Activated CD8-positive, alpha-beta memory T cell treated with anti-CD3 and anti-CD28 coated beads, Interleukin-2, amount 10 ng/mL, durations not matched to agents 7 days and 5 days (primary cell): Measurements from ENCODE around the gene MFAP3. TPM values are rescaled to one million over a fixed set of nuclear protein-coding genes. Genes with fewer than 3 reads are reported as not detected.

ENCODE experiments used
- ATAC-seq: fragments of 150-1000 bp; cut with Tn5 transposase; one replicate; pipeline ENCODE4 v1.10.0; 2021; ENCODE audit warnings: moderate library complexity
- CTCF ChIA-PET: fragments of 350-600 bp; sonication (Branson Sonifier 250); formaldehyde crosslinking; loops from one replicate; lab custom pipeline; 2021; ENCODE audit warnings: antibody characterized with exemption; lab: Charles Lee
- DNase-seq: peaks from one replicate; pipeline ENCODE4 v3.0.0-alpha.2; 2020
- H3K27ac Mint-ChIP-seq: one replicate; pipeline ENCODE4 v1.8.0; 2021; ENCODE audit warnings: mild to moderate bottlenecking, mixed read lengths
- H3K27me3 Mint-ChIP-seq: one replicate; pipeline ENCODE4 v1.8.0; 2021; ENCODE audit warnings: mixed read lengths
- H3K36me3 Mint-ChIP-seq: one replicate; pipeline ENCODE4 v1.8.0; 2021; ENCODE audit warnings: mild to moderate bottlenecking, mixed read lengths
- H3K4me1 Mint-ChIP-seq: one replicate; pipeline ENCODE4 v1.8.0; 2021; ENCODE audit warnings: mixed read lengths
- H3K4me3 Mint-ChIP-seq: one replicate; pipeline ENCODE4 v1.8.0; 2021; ENCODE audit warnings: mild to moderate bottlenecking, moderate library complexity, mixed read lengths
- H3K9me3 Mint-ChIP-seq: one replicate; pipeline ENCODE4 v1.8.0; 2022; ENCODE audit warnings: low read depth, mixed read lengths
- total RNA-seq, 2 experiments: library from RNA; stranded (reverse); gene quantifications; one replicate each; pipeline ENCODE4 v1.2.3, GENCODE V29; 2021

The MFAP3 gene
- total RNA-seq, 2 experiments from 2014 or later = 23.3 to 26.1 TPM

DNA sequence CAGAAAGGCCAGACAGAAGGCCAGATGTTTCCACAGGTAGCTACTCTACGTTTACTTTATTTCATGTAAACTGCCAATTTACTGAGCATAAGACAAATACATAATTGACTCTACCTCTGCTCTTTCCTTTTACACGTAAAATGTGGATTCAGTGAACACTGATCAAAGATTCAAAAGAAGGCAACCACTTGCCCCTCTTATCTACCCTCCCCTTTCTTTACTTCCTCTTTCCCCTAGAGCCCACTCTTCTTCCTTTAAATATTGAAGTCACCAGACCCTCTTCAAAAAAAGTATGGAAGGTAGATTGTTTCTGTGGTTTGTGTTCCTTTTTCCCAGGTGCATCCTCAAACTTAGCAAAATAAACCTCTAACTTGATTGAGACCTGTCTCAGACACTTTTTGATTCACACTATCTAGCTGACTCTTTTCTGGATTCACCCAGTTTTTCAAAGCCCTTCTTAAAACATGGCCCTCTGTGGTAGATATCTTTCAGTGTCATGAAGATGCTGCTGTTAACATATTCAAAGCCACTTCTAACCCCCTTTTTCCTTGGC lies 6.8 kb upstream of the MFAP3 start:
- Mint-ChIP-seq H3K9me3 (no peaks in the 10 kb centered on the region), H3K27ac (no peak overlapping the region), H3K27me3 (no peaks in the 10 kb centered on the region), H3K4me3 (no peak overlapping the region), H3K4me1 (peaks cover 6% of the 10 kb centered on the region), H3K36me3 (peaks cover 17% of the 10 kb centered on the region)
- DNase-seq (no peak), ATAC-seq (no peak)
- CTCF ChIA-PET = no interaction called here

DNA sequence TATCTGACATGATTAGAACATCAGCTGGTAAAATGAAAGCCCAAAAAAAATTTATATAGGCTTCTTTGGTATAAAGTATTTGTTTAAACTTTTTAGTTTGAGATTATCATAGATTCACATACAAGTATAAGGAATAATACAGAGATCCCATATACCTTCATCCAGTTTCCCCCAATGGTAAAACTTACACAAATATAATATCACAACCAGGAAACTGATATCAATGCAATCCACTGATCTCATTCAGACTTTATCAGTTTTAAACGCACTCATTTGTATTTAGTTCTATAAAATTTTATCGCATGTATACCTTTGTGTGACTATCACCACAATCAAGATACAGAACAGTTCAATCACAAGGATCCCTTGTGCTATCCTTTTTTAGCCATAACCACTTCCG lies 3.8 kb upstream of the MFAP3 start:
- no peaks in the 10 kb centered on the region for H3K9me3 Mint-ChIP-seq
- DNase-seq = no peak
- CTCF ChIA-PET = interaction anchor here (1.4 to 1.8 kb wide), 2 partner anchors 8 to 38 kb away, joined by 3 to 6 read pairs; no protein-coding TSS in a partner anchor
- peaks cover 16% of the 10 kb centered on the region for H3K36me3 Mint-ChIP-seq
- peaks cover 27% of the 10 kb centered on the region for H3K4me1 Mint-ChIP-seq
- no peaks in the 10 kb centered on the region for H3K27me3 Mint-ChIP-seq
- no peak overlapping the region for H3K27ac Mint-ChIP-seq
- H3K4me3 Mint-ChIP-seq = no peak overlapping the region
- ATAC-seq = no peak

DNA sequence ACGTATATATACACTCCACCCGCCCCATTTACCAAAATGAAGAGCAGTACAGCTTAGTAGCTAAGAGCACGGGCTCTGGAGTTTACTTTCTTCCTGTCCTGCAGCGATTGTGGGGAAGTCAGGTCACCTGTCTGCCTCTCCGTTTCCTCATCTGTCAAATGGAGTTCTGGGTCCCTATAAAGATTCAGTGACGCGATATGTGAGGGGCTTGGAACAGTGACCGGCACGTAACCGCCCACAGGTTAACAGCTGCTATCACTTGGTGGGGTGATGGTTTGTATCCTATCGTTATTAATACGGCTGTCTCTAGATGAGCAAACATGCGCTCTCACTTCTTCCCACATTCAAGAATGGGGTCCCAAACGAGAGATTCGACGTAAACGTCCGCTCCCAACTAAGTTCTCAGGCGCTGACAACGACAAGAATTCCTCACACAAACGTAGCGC lies 483 bp upstream of the MFAP3 start:
- Mint-ChIP-seq H3K36me3 (peaks cover 8% of the 10 kb centered on the region), H3K9me3 (no peaks in the 10 kb centered on the region), H3K4me1 (peaks cover 46% of the 10 kb centered on the region), H3K4me3 (peak overlapping the region; percentile 93), H3K27me3 (no peaks in the 10 kb centered on the region), H3K27ac (peak overlapping the region; percentile 93)
- DNase-seq = peak; percentile 68
- CTCF ChIA-PET = interaction anchor here (0.8 to 3.1 kb wide), 9 partner anchors 10 to 367 kb away, joined by 3 to 13 read pairs (median 5); partner anchors contain the start of gene GALNT10
- ATAC-seq = peak; percentile 46

DNA sequence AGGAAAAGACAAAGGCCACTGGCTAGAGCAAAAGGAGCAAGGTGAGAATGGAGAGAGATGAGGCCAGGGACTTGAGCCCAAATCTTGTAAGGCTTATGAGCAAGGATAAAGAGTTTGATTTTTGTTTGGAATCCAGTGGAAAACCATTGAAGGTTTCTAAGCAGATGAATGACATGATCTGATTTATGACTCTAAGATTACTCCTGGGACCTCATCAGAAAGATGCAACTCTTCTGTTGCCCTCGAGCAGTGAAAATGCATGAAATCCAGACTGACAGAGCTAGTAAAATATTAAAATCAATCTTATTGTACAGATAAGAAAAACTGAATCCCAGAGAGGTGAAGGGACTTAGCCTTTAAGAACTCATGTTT lies 677 bp downstream of the MFAP3 start:
- no peaks in the 10 kb centered on the region for H3K9me3 Mint-ChIP-seq
- H3K4me1 Mint-ChIP-seq = peaks cover 52% of the 10 kb centered on the region
- ATAC-seq = no peak
- peak overlapping the region; percentile 93 for H3K27ac Mint-ChIP-seq
- peaks cover 8% of the 10 kb centered on the region for H3K36me3 Mint-ChIP-seq
- H3K4me3 Mint-ChIP-seq = peak overlapping the region; percentile 93
- CTCF ChIA-PET = interaction anchor here (0.6 to 3.1 kb wide), 10 partner anchors 9 to 366 kb away, joined by 3 to 13 read pairs (median 4); partner anchors contain the start of gene GALNT10
- no peaks in the 10 kb centered on the region for H3K27me3 Mint-ChIP-seq
- no peak for DNase-seq

DNA sequence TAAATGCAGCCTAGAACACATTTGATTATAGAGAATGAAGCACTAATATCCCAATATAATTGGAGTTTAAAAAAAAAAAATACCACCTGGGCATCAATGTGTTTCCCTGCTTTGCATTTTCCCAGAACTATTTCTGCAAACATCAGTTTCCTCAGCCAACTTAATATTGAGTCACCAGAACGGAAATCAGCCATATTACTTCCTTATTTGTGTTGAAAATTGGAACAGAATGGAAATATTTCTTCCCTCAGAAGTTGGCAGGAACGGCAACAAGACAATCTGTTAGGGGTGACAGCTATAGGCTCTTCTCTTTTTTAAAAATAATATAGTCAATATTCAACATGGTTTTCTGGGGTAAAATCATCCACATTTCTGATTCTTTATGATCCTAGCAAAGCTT lies 4.0 kb downstream of the MFAP3 start:
- no peak overlapping the region for H3K27ac Mint-ChIP-seq
- CTCF ChIA-PET = interaction anchor here (1.4 kb wide), 1 partner anchor 30 kb away, joined by 6 read pairs; no protein-coding TSS in a partner anchor
- H3K9me3 Mint-ChIP-seq = no peaks in the 10 kb centered on the region
- no peaks in the 10 kb centered on the region for H3K27me3 Mint-ChIP-seq
- ATAC-seq (no peak), DNase-seq (no peak)
- peaks cover 14% of the 10 kb centered on the region for H3K36me3 Mint-ChIP-seq
- no peak overlapping the region for H3K4me3 Mint-ChIP-seq
- peaks cover 59% of the 10 kb centered on the region for H3K4me1 Mint-ChIP-seq

DNA sequence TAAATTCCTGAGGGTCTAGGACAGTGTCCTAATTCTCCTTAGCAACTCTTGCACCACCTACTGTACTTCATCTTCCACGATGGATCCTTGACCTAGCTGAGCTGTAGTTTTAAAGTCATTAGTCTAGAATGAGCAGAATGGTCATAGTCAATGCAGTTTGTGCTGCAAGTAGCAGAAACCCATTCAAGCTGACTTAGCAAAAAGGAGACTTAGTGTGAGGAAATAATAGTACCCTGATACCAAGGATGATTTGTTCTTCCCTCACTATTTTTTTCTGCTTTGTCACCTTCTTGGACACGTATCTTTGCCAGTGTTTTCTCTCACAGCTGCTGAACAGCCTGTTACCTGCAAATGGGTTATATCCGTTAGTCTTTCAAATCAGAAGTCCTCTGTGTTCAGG lies 5.3 kb downstream of the MFAP3 start:
- Mint-ChIP-seq H3K27me3 (no peaks in the 10 kb centered on the region), H3K27ac (no peak overlapping the region), H3K4me1 (peaks cover 61% of the 10 kb centered on the region), H3K4me3 (no peak overlapping the region), H3K36me3 (peaks cover 12% of the 10 kb centered on the region), H3K9me3 (no peaks in the 10 kb centered on the region)
- DNase-seq (no peak), ATAC-seq (no peak)
- CTCF ChIA-PET = interaction anchor here (2.2 kb wide), 1 partner anchor 32 kb away, joined by 6 read pairs; no protein-coding TSS in a partner anchor

DNA sequence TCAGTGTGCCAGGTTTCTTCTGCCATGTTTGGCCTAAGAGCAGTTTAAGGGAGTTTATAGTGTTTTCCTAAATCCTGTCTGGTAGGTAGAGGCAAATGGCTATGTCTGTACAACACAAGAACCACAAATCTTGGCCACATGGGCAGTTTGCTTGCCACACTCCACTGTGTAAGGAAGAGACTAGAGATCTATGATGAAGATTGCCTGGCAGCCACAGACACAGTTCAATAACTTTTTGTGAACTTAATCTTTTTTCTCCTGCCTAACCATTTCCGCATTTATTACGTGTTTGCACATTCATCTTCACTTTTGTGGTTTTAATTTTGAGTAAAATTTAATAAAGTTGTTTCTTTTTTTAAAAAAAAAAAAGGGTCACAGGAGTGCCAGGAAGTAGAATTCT lies 5.8 kb downstream of the MFAP3 start:
- no peak overlapping the region for H3K27ac Mint-ChIP-seq
- ATAC-seq = no peak
- CTCF ChIA-PET = interaction anchor here (2.2 kb wide), 1 partner anchor 32 kb away, joined by 6 read pairs; no protein-coding TSS in a partner anchor
- no peak for DNase-seq
- H3K4me3 Mint-ChIP-seq = no peak overlapping the region
- H3K36me3 Mint-ChIP-seq = peaks cover 12% of the 10 kb centered on the region
- peaks cover 56% of the 10 kb centered on the region for H3K4me1 Mint-ChIP-seq
- no peaks in the 10 kb centered on the region for H3K27me3 Mint-ChIP-seq
- no peaks in the 10 kb centered on the region for H3K9me3 Mint-ChIP-seq

DNA sequence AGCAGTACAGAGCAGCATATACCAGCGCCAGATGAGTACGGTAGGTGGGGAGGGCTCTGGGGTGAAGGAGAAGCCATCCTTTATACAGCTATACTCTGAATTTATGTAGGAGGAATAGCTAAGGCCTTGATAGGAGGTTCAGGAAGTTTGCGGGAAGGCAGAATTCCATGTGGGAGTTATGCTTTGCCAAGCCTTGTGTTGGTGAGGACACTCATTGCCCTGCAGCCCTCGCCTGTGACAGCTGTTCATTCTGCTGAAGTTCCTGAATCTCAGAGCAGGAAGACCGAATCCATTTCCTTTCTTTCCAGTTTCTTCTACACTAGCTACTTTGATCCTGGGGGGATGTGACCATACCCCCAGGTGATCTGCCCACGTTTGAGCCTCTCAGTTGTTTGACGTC lies 7.7 kb downstream of the MFAP3 start:
- Mint-ChIP-seq H3K4me1 (peaks cover 45% of the 10 kb centered on the region), H3K4me3 (no peak overlapping the region), H3K27ac (peak overlapping the region; percentile 82), H3K9me3 (no peaks in the 10 kb centered on the region), H3K36me3 (peaks cover 24% of the 10 kb centered on the region), H3K27me3 (no peaks in the 10 kb centered on the region)
- ATAC-seq = no peak
- DNase-seq = no peak
- CTCF ChIA-PET = interaction anchor here (1.5 to 2.1 kb wide), 2 partner anchors 26 to 29 kb away, joined by 4 to 11 read pairs; no protein-coding TSS in a partner anchor

DNA sequence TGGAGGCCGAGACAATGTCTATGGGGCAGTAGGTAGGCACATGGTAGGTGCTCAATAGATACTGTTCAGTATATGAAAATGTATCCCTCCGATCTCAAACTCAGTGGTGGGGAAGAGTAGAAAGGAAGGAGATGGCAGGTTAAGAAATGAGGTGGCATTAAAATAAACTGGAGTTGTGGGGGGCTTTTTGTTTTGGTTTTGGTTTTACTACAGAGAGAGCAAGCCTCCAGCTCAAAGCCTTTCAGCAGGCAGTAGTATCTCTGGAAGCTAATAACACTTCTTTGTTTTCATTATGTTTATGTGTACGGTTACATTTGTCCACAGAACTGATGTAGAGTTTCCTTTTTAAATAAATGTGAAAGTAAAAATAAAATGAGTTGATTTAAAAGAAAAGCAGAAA lies 8.6 kb downstream of the MFAP3 start:
- Mint-ChIP-seq H3K36me3 (peaks cover 28% of the 10 kb centered on the region), H3K4me3 (peak overlapping the region; percentile 60)
- CTCF ChIA-PET = interaction anchor here (1.1 to 2.3 kb wide), 4 partner anchors 9 to 28 kb away, joined by 3 to 13 read pairs (median 8); partner anchors contain the start of genes FAM114A2 and MFAP3

DNA sequence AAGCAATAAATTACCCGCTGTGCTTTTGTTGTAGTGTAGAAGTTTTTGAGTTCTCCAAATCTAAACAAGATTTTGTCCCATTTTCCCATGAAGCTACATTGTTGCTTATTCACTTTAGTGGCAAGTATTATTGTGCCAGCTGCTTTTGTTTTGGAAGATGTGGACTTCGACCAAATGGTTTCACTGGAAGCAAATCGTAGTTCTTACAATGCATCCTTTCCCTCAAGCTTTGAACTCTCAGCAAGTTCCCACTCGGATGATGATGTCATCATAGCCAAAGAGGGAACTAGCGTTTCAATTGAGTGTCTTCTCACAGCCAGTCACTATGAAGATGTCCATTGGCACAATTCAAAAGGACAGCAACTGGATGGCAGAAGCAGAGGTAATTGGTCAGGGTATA lies 10.9 kb downstream of the MFAP3 start:
- DNase-seq (no peak), ATAC-seq (no peak)
- H3K9me3 Mint-ChIP-seq = no peaks in the 10 kb centered on the region
- no peaks in the 10 kb centered on the region for H3K27me3 Mint-ChIP-seq
- CTCF ChIA-PET = interaction anchor here (0.8 to 1.1 kb wide), 2 partner anchors 9 to 356 kb away, joined by 3 read pairs; no protein-coding TSS in a partner anchor
- peaks cover 32% of the 10 kb centered on the region for H3K4me1 Mint-ChIP-seq
- peaks cover 47% of the 10 kb centered on the region for H3K36me3 Mint-ChIP-seq
- no peak overlapping the region for H3K27ac Mint-ChIP-seq
- no peak overlapping the region for H3K4me3 Mint-ChIP-seq

More for the DNA sequence above, 8.6 kb downstream of the MFAP3 start:
- peak overlapping the region; percentile 82 for H3K27ac Mint-ChIP-seq
- DNase-seq = no peak
- H3K27me3 Mint-ChIP-seq = no peaks in the 10 kb centered on the region
- H3K9me3 Mint-ChIP-seq = no peaks in the 10 kb centered on the region
- ATAC-seq = peak; percentile 83
- H3K4me1 Mint-ChIP-seq = peaks cover 40% of the 10 kb centered on the region

DNA sequence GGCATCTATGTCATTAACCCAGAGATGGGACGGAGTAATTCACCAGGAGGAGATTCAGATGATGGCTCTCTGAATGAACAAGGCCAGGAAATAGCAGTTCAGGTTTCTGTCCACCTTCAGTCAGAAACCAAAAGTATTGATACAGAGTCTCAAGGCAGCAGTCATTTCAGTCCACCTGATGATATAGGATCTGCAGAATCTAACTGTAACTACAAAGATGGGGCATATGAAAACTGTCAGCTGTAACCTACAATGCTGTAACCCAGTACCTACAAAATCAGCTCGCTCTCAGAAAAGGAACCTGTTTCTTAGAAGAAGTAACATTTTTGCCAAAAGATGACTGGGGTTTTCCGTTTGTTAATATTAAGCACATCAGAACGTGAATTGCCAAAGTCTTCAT lies 14.7 kb downstream of the MFAP3 start:
- Mint-ChIP-seq H3K27ac (no peak overlapping the region), H3K36me3 (peaks cover 47% of the 10 kb centered on the region), H3K27me3 (no peaks in the 10 kb centered on the region), H3K9me3 (no peaks in the 10 kb centered on the region), H3K4me3 (no peak overlapping the region), H3K4me1 (peaks cover 18% of the 10 kb centered on the region)
- CTCF ChIA-PET = no interaction called here
- ATAC-seq = no peak
- DNase-seq = no peak

DNA sequence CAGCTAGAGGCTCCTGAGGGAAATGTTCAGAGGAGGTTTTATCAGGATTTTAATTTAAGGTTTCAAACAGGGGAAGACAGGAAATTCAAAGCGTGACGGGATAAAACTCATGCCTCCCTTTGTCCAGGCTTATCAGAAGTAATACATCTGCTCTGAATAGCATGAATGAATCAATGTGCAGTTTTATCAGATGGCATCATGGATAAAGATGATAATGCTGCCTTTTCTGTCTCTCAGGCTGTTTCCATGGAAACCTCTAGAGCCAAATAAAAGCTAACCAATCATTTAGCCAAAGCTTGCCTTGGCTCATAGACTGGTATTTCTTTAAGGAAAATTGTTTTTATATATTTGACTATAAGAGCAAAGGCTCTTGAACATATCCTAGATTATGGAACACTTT lies 16.4 kb downstream of the MFAP3 start:
- Mint-ChIP-seq H3K9me3 (no peaks in the 10 kb centered on the region), H3K4me3 (no peak overlapping the region), H3K4me1 (peaks cover 25% of the 10 kb centered on the region), H3K36me3 (peaks cover 40% of the 10 kb centered on the region), H3K27ac (no peak overlapping the region), H3K27me3 (no peaks in the 10 kb centered on the region)
- DNase-seq = no peak
- no peak for ATAC-seq
- CTCF ChIA-PET = interaction anchor here (1.6 kb wide), 2 partner anchors 17 to 349 kb away, joined by 3 to 4 read pairs; no protein-coding TSS in a partner anchor

DNA sequence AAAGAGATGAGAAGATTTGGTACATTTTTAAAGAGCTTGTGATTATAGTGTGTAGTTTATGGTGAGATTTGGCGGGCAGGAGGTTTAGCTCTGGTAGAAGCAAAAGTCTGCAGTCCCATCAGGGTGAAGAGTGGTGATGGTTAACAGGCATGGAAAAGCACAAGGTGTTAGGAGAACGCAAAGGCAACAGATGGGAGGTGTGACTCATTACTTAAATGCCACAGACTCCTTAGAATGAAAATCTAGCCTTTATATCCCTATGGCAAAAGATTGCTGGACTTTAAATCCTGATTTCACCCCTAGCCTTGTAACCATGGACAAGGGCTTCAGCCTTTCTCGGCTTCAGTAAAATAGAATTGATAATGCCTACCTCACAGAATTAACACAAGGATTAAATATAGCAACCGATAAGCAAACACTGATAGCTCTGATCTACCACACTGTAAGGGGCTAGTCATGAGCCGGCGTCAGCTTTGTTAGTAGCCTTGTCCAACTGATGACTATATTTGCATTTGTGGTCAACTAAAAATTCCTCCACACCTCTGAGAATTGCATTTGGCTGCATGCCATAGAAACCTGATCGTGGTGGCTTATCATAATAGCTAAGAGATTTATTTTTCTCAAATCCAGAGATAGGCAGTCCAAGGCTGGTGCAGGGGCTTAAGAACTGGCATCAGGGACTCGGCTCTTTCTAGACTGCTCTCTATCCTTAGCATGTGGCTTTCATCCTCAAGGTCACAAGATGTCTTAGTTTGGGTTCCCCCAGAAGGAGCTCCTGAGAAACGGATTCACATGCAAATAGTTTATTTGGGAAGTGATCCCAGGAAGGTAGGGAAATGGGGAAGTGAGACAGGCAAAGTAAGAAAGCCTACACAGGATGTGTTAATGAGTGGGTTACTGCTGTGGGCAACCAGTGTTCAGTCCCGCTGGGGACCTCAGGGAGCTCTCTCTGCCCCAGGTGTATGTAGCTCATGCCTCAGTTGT lies 19.6 kb downstream of the MFAP3 start:
- peak; percentile 57 for ATAC-seq
- CTCF ChIA-PET = interaction anchor here (0.9 to 3.3 kb wide), 9 partner anchors 8 to 349 kb away, joined by 3 to 26 read pairs (median 4); partner anchors contain the start of gene GALNT10
- Mint-ChIP-seq H3K4me1 (peaks cover 23% of the 10 kb centered on the region), H3K9me3 (no peaks in the 10 kb centered on the region), H3K36me3 (peaks cover 19% of the 10 kb centered on the region), H3K27me3 (no peaks in the 10 kb centered on the region), H3K27ac (no peak overlapping the region), H3K4me3 (no peak overlapping the region)
- DNase-seq = no peak
